H9 (cell line): ENCODE measurements around the gene SULT2A1. TPM values are rescaled to one million over a fixed set of nuclear protein-coding genes. Genes with fewer than 3 reads are reported as not detected.

Source experiments
- DNase-seq: peaks from one replicate; pipeline ENCODE4 v3.0.0-alpha.2; 2017
- H2AFZ ChIP-seq: one replicate; pipeline ENCODE4 v1.6.1; 2013; ENCODE audit warnings: mild to moderate bottlenecking, low read length, control low read depth, moderate library complexity
- H2AK5ac ChIP-seq: 2 replicates; pipeline ENCODE4 v1.6.1; 2013; ENCODE audit warnings: low read length, control low read depth, mixed read lengths; ENCODE audit not compliant: insufficient read length
- H2BK120ac ChIP-seq: one replicate; pipeline ENCODE4 v1.6.1; 2013; ENCODE audit warnings: low read depth, mild to moderate bottlenecking, low read length, control low read depth, inconsistent platforms; ENCODE audit not compliant: poor library complexity, severe bottlenecking
- H2BK12ac ChIP-seq: 2 replicates; pipeline ENCODE4 v1.6.1; 2013; ENCODE audit warnings: low read length, control low read depth, mixed read lengths, low read depth; ENCODE audit not compliant: insufficient read length
- H2BK15ac ChIP-seq: 2 replicates; pipeline ENCODE4 v1.6.1; 2013; ENCODE audit warnings: low read depth, low read length, control low read depth
- H2BK20ac ChIP-seq: one replicate; pipeline ENCODE4 v1.6.1; 2013; ENCODE audit warnings: low read depth, mild to moderate bottlenecking, low read length, control low read depth, inconsistent platforms; ENCODE audit not compliant: poor library complexity, severe bottlenecking
- H2BK5ac ChIP-seq: 2 replicates; pipeline ENCODE4 v1.6.1; 2013; ENCODE audit warnings: low read length, control low read depth, mixed read lengths; ENCODE audit not compliant: insufficient read length
- H3K14ac ChIP-seq: 2 replicates; pipeline ENCODE4 v1.6.1; 2013; ENCODE audit warnings: low read length, control low read depth; ENCODE audit not compliant: insufficient read depth
- H3K18ac ChIP-seq: 2 replicates; pipeline ENCODE4 v1.6.1; 2013; ENCODE audit warnings: low read depth, mild to moderate bottlenecking, mixed read lengths, low read length, control low read depth; ENCODE audit not compliant: insufficient read length
- H3K23ac ChIP-seq: 2 replicates; pipeline ENCODE4 v1.6.1; 2013; ENCODE audit warnings: low read length, control low read depth, mixed read lengths, low read depth; ENCODE audit not compliant: insufficient read length
- H3K23me2 ChIP-seq: 2 replicates; pipeline ENCODE4 v1.6.1; 2013; ENCODE audit warnings: low read depth, mild to moderate bottlenecking, mixed read lengths, low read length, control low read depth; ENCODE audit not compliant: insufficient read length, poor library complexity, severe bottlenecking
- H3K27ac ChIP-seq: 2 replicates; pipeline ENCODE4 v1.5.1; 2013; ENCODE audit warnings: low read length, control low read depth, mixed read lengths, low read depth; ENCODE audit not compliant: insufficient read length
- H3K27me3 ChIP-seq: 2 replicates; pipeline ENCODE4 v1.6.1; 2013; ENCODE audit warnings: low read length, control low read depth, inconsistent platforms; ENCODE audit not compliant: insufficient read depth
- H3K4ac ChIP-seq: 2 replicates; pipeline ENCODE4 v1.6.1; 2013; ENCODE audit warnings: low read depth, mild to moderate bottlenecking, control low read depth, inconsistent platforms, low read length, moderate library complexity
- H3K4me1 ChIP-seq: 2 replicates; pipeline ENCODE4 v1.6.1; 2013; ENCODE audit warnings: low read length, control low read depth, inconsistent platforms; ENCODE audit not compliant: insufficient read depth
- H3K4me2 ChIP-seq: 2 replicates; pipeline ENCODE4 v1.6.1; 2013; ENCODE audit warnings: low read length, control low read depth, mixed read lengths; ENCODE audit not compliant: insufficient read length, insufficient read depth
- H3K56ac ChIP-seq: 2 replicates; pipeline ENCODE4 v1.6.1; 2013; ENCODE audit warnings: low read depth, mild to moderate bottlenecking, mixed read lengths, low read length, control low read depth; ENCODE audit not compliant: insufficient read length
- H3K79me1 ChIP-seq: 2 replicates; pipeline ENCODE4 v1.6.1; 2013; ENCODE audit warnings: low read depth, mild to moderate bottlenecking, moderate library complexity, low read length, control low read depth, inconsistent platforms; ENCODE audit not compliant: insufficient read depth, poor library complexity, severe bottlenecking
- H3K79me2 ChIP-seq: 2 replicates; pipeline ENCODE4 v1.6.1; 2013; ENCODE audit warnings: low read length, control low read depth, inconsistent platforms; ENCODE audit not compliant: insufficient read depth
- H3K9ac ChIP-seq: 2 replicates; pipeline ENCODE4 v1.6.1; 2013; ENCODE audit warnings: low read length, control low read depth, mixed read lengths; ENCODE audit not compliant: insufficient read length; ENCODE audit errors: extremely low read depth
- H3K9me3 ChIP-seq: one replicate; pipeline ENCODE4 v1.6.1; 2013; ENCODE audit warnings: low read depth, low read length, inconsistent platforms; ENCODE audit not compliant: control insufficient read depth
- H3T11ph ChIP-seq: one replicate; pipeline ENCODE4 v1.6.1; 2013; ENCODE audit warnings: mild to moderate bottlenecking, low read length, control low read depth, inconsistent platforms
- H4K20me1 ChIP-seq: one replicate; pipeline ENCODE4 v1.6.1; 2013; ENCODE audit not compliant: control insufficient read depth, insufficient read length, insufficient read depth
- H4K5ac ChIP-seq: 2 replicates; pipeline ENCODE4 v1.6.1; 2013; ENCODE audit warnings: low read depth, mild to moderate bottlenecking, mixed read lengths, low read length, control low read depth; ENCODE audit not compliant: insufficient read length
- H4K8ac ChIP-seq: replicated peaks from 2 replicates; pipeline ENCODE4 v1.6.1; 2013; ENCODE audit warnings: low read length, control low read depth, mixed read lengths, low read depth; ENCODE audit not compliant: insufficient read length
- H4K91ac ChIP-seq: 2 replicates; pipeline ENCODE4 v1.6.1; 2013; ENCODE audit warnings: low read depth, mild to moderate bottlenecking, moderate library complexity, mixed read lengths, low read length, control low read depth; ENCODE audit not compliant: insufficient read length
- H3K27ac Mint-ChIP-seq, 3 experiments: 2 replicates in 2 of 3; 3 replicates in 1 of 3; pipeline ENCODE4 v1.8.0; 2020 to 2021; ENCODE audit warnings: mixed read lengths in 3 of 3, mild to moderate bottlenecking in 1 of 3, moderate library complexity in 1 of 3
- H3K27me3 Mint-ChIP-seq: 2 replicates; pipeline ENCODE4 v1.8.0; 2021; ENCODE audit warnings: low read depth, mild to moderate bottlenecking, moderate library complexity, mixed read lengths
- H3K36me3 Mint-ChIP-seq, 3 experiments: 2 replicates in 2 of 3; 3 replicates in 1 of 3; pipeline ENCODE4 v1.8.0; 2020 to 2021; ENCODE audit warnings: low read depth in 3 of 3, mixed read lengths in 3 of 3; ENCODE audit not compliant: insufficient read depth in 1 of 3
- H3K4me1 Mint-ChIP-seq, 2 experiments: 2 replicates each; pipeline ENCODE4 v1.8.0; 2020; ENCODE audit warnings: mixed read lengths in 2 of 2
- H3K4me3 Mint-ChIP-seq, 2 experiments: 2 replicates in 1 of 2; 3 replicates in 1 of 2; pipeline ENCODE4 v1.8.0; 2020 to 2021; ENCODE audit warnings: mild to moderate bottlenecking in 2 of 2, mixed read lengths in 2 of 2, moderate library complexity in 1 of 2
- H3K9me3 Mint-ChIP-seq, 2 experiments: 2 replicates in 1 of 2; 3 replicates in 1 of 2; pipeline ENCODE4 v1.8.0; 2020; ENCODE audit warnings: mild to moderate bottlenecking in 2 of 2, mixed read lengths in 2 of 2, moderate library complexity in 1 of 2
- CTCF ChIP-seq: fragments of 200-600 bp; sonication (generic); conservative IDR thresholded peaks from 3 replicates; pipeline ENCODE4 v1.8.0; 2021; ENCODE audit warnings: antibody characterized with exemption, mild to moderate bottlenecking
- WGBS: extraction: QIAGEN DNeasy Blood & Tissue Kit; methylation state at CpG from one replicate; pipeline ENCODE4 v1.1.7; 2013; ENCODE audit warnings: missing lambda C conversion rate, low lambda C conversion rate, mixed read lengths; ENCODE audit not compliant: insufficient read length; ENCODE audit errors: extremely low coverage; 5-methylcytosine and 5-hydroxymethylcytosine counted together
- total RNA-seq: library from RNA; stranded (reverse); gene quantifications from 2 replicates; pipeline ENCODE4 v1.2.1, GENCODE V29; 2021

The SULT2A1 gene
- total RNA-seq, 1 experiment from 2014 or later = not detected

DNA sequence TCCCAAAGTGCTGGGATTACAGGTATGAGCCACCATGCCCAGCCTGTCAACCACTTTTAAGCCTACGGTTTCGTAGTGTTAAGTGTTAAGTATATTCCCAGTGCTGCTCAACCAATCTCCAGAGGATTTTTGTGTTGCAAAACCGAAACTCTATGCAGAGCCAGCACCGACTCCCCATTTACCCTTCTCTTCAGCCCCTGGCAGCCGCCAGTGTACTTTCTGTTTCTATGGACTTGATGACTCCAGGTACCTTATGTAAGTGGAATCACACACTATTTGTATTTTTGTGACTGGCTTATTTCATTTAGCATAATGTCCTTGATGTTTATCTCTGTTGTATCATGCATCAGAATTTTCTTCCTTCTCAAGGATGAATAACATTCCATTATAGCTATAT, 1.1 kb downstream of the SULT2A1 start:
- Histone ChIP-seq H2BK120ac (no peak overlapping the region), H2BK12ac (no peak overlapping the region), H3K27ac (no peak overlapping the region), H3K9ac (no peak overlapping the region), H2BK20ac (no peak overlapping the region), H3K23ac (no peak overlapping the region), H3T11ph (no peak overlapping the region), H4K20me1 (no peaks in the 10 kb centered on the region), H3K4me1 (no peaks in the 10 kb centered on the region), H3K56ac (no peak overlapping the region), H4K91ac (no peak overlapping the region), H3K18ac (no peak overlapping the region), H2BK15ac (no peak overlapping the region), H3K9me3 (no peaks in the 10 kb centered on the region), H3K14ac (no peak overlapping the region), H3K27me3 (no peaks in the 10 kb centered on the region), H3K4me2 (no peak overlapping the region), H3K79me1 (no peaks in the 10 kb centered on the region), H2BK5ac (no peak overlapping the region), H2AK5ac (no peak overlapping the region), H4K8ac (no peak overlapping the region), H4K5ac (no peak overlapping the region), H3K23me2 (no peaks in the 10 kb centered on the region), H3K79me2 (no peaks in the 10 kb centered on the region), H2AFZ (no peak overlapping the region), H3K4ac (no peak overlapping the region)
- Mint-ChIP-seq H3K4me3 (no peak overlapping the region), H3K27me3 (no peaks in the 10 kb centered on the region; the same call in none of the 2 replicates), H3K4me1 (peaks cover 6 to 8% of the 10 kb centered on the region in 2 experiments; a peak in 2 of 4 replicates), H3K9me3 (no peaks in the 10 kb centered on the region; a peak in 1 of 5 replicates), H3K36me3 (no peaks in the 10 kb centered on the region), H3K27ac (no peak overlapping the region; a peak in 1 of 7 replicates)
- no CpG with 5 or more reads among the region's 5 CpGs for WGBS
- DNase-seq = no peak
- no peak for TF ChIP-seq CTCF
